Motor neuron (in vitro differentiated cells): ENCODE data around the gene SYT3. TPM values are rescaled to one million over a fixed set of nuclear protein-coding genes. Genes with fewer than 3 reads are reported as not detected.

Source experiments
- ATAC-seq, 8 experiments: fragments of 200-7000 bp; cut with Tn5 transposase; replicated peaks in 6 of 8; 2 replicates each; pipeline ENCODE4 v1.8.0; 2021; ENCODE audit warnings: mild to moderate bottlenecking in 8 of 8, moderate library complexity in 8 of 8
- H3K27ac ChIP-seq, 2 donors: fragments of 250-450 bp; sonication (Bioruptor Pico); 2 replicates each; pipeline ENCODE4 v1.9.0; 2021; ENCODE audit warnings: antibody characterized with exemption in 2 of 2, mild to moderate bottlenecking in 2 of 2, moderate library complexity in 1 of 2
- H3K4me1 ChIP-seq, 2 donors: fragments of 250-450 bp; sonication (Bioruptor Pico); replicated peaks in 1 of 2; 2 replicates each; pipeline ENCODE4 v1.6.1; 2021; ENCODE audit warnings: antibody characterized with exemption in 2 of 2, mild to moderate bottlenecking in 2 of 2, moderate library complexity in 1 of 2
- H3K4me3 ChIP-seq, 5 donors: fragments of 250-450 bp; sonication (Bioruptor Pico); 2 replicates each; pipeline ENCODE4 v1.9.0; 2021; ENCODE audit warnings: antibody characterized with exemption in 5 of 5, mild to moderate bottlenecking in 5 of 5, moderate library complexity in 4 of 5
- WGBS, 10 experiments: fragments of 450-650 bp; shearing (Covaris generic); methylation state at CpG; one replicate each; pipeline ENCODE4 v1.0.0; 2022; 5-methylcytosine and 5-hydroxymethylcytosine counted together
- in situ Hi-C, 9 experiments: fragments of 400-800 bp; cut with MboI; loops; one replicate each; pipeline ENCODE4 v1.15.0; 2021; ENCODE audit warnings: low sequenced_read_pairs in 9 of 9, low pct_unique_long_range_greater_than_20kb in 2 of 9; ENCODE audit not compliant: unreplicated experiment in 9 of 9
- total RNA-seq, 8 experiments: library from RNA; unstranded; fragments of 300-600 nt; gene quantifications; 2 replicates each; pipeline versions ENCODE4 v1.2.3 to v1.2.4, GENCODE V29; 2022

Gene SYT3
- total RNA-seq, 8 experiments from 2014 or later: 0.31 to 12.5 (median 3.4) TPM

DNA sequence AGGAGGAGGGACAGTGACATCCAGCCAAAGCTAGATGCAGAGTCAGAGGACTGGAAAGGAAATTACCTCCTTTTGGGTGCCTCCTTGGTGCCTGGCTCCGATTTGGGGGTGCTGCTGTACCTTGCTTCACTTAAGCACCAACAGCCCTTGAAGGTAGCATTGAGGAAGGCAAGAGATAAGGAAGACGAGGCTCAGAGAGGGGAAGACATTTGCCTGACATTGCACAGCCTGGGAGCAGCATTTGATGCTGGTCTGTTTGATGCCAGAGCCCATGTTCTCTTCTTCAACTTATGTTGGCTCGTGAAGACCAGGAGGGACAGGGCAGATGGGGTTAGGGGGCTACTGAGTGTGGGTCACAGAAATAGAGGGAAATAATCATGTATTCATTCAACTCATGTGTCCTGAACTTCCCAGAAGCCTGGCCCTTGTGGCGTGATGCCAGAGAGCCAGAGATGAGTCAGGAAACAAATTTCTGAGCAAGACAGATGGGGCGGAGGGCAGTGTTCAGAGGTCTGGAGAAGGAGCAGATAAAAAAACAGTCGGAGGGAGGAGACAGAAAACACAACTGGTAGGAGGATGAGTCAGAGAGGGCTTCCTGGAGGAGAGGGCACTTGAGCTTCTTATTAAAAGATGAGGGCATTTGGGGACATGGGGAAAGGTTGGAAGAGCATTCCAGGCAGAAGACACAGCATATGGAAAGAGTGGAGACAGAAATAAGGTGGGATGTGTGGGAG, 6.6 kb upstream of the SYT3 start:
- peak in 2 of 8 experiments; percentile 66 to 83 for ATAC-seq
- Histone ChIP-seq H3K4me1 (peaks cover 0 to 4% of the 10 kb centered on the region in 2 donors), H3K4me3 (no peak overlapping the region), H3K27ac (no peak overlapping the region)
- in situ Hi-C loops: no loop called here
- WGBS, 10 experiments: 7 to 60% (median 26%) methylated on average over 1 to 5 of the region's 6 CpGs

GRCh38 chr19:50645107-50645506, 5.4 kb upstream of the SYT3 start:
- no peak for ATAC-seq
- WGBS, 10 experiments: 0 to 100% (median 40%) methylated on average over 1 to 6 of the region's 6 CpGs
- Histone ChIP-seq H3K4me1 (peaks cover 0 to 4% of the 10 kb centered on the region in 2 donors), H3K4me3 (no peak overlapping the region), H3K27ac (no peak overlapping the region)
- in situ Hi-C loops: no loop called here

GRCh38 chr19:50644315-50644915, 4.7 kb upstream of the SYT3 start:
- WGBS, 10 experiments: 0 to 42% (median 5%) methylated on average over 1 of the region's 1 CpG; no CpG with 5 or more reads in 1 of the 10 experiments
- in situ Hi-C loops: no loop called here
- H3K27ac ChIP-seq: no peak overlapping the region
- H3K4me3 ChIP-seq: no peak overlapping the region
- H3K4me1 ChIP-seq: peaks cover 0 to under 1% of the 10 kb centered on the region in 2 donors
- ATAC-seq: no peak

DNA sequence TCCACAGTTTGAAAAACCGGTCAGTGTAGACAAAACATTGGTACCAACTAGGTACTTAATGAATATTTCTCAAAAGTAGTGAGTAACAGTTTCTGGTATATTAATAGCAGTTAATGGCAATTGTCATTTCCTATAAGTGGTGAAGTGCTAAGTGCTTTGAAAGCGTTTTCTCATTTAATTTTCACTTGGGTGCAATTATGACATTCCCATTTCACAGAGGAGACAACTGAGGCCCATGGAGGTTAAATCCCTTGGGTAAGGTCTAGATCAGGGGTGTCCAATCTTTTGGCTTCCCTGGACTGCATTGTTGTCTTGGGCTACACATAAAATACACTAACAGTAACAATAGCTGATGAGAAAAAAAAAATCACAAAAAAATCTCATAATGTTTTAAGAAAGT, 687 bp upstream of the SYT3 start:
- ATAC-seq: no peak
- in situ Hi-C loops: no loop called here
- Histone ChIP-seq H3K27ac (no peak overlapping the region), H3K4me1 (no peaks in the 10 kb centered on the region), H3K4me3 (no peak overlapping the region)
- WGBS, 10 experiments: 0 to 69% (median 45%) methylated on average over 1 to 2 of the region's 2 CpGs; no CpG with 5 or more reads in 4 of the 10 experiments

DNA sequence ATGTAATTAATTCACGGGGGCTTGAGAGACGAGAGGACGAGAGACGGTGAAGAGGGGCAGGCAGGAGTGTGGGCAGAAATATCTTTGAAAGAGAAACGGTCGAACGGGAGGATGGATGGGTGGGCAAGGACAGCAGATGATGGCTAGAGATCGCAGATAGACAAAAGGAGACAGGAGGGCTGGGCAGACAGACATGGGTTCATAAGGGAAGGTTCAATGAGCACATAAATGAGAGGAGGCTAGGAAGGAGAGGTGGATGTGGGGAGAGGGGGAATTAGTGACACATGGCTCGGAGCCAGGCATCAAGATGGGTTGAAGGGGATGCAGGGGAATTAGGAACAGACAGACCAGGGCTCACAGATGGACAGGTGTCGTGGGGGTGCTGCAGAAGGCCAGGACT, 1.1 kb downstream of the SYT3 start:
- ATAC-seq: no peak
- H3K4me3 ChIP-seq: peak overlapping the region; percentile 53 to 74 (median 64)

DNA sequence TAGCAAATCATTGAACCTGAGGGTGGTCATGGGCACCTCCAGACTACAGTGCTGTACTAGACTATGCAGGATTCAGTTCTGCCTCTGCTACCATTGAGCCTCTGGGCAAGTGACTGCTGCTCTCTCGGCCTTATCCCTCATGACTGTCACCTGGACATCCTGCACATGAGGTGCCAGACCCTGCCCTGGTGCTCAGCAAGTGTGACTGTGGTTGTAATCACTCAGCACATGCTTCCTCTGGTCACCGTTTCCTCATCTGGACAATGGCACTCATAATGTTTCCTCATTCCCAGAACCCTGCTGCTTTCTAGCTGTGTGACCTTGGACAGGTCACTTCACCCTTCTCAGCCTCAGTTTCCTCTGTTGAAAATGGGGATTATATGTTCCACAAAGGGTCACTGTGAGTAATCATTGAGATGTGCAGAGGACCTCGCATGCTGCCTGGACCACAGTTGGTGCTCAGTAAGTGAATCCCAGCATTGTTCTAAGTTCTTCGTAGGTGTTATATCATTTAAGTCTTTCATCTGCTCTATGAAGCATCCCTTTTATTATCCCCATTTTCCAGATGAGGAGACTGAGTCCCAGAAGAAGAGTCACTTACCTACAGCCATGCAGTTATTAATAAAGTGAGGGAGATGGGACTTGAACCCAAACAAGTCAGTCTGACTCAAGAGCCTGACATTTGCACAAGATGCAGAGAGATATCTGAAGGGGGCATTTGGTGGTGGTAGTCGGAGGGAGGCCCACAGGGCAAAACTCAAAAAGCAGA, 3.2 kb downstream of the SYT3 start:
- H3K27ac ChIP-seq: no peak overlapping the region
- H3K4me3 ChIP-seq: no peak overlapping the region
- H3K4me1 ChIP-seq: no peaks in the 10 kb centered on the region
- no peak for ATAC-seq
- in situ Hi-C loops: no loop called here
- WGBS, 10 experiments: 14 to 58% (median 39%) methylated on average over 1 to 5 of the region's 5 CpGs; no CpG with 5 or more reads in 3 of the 10 experiments

More for the DNA sequence above, 1.1 kb downstream of the SYT3 start:
- Histone ChIP-seq H3K27ac (no peak overlapping the region), H3K4me1 (no peaks in the 10 kb centered on the region)
- in situ Hi-C loops: no loop called here
- WGBS, 10 experiments: 6 to 66% (median 29%) methylated on average over 1 to 9 of the region's 10 CpGs

DNA sequence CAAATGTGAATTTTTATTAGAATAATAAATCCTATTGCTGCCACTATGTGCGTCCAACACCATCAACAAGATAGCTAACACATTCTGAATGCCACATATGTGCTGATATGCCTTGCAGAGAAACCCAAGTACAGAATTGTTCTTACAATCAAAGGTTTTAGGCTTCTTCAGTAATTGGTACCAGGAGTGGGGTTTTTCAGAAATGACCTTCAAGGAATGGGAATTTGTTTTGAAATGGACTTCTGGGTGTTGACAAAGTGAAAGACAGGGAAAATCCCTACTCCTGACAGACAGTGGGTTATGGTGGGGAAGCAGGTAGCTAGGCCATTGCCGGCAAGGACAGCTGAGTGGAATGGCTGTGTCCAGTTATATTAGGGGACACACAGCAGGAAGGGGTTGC, 5.7 kb downstream of the SYT3 start:
- 35 to 100% (median 76%) methylated on average over 1 to 2 of the region's 2 CpGs; no CpG with 5 or more reads in 4 of the 10 experiments for WGBS, 10 experiments
- Histone ChIP-seq H3K27ac (no peak overlapping the region), H3K4me3 (no peak overlapping the region), H3K4me1 (no peaks in the 10 kb centered on the region)
- ATAC-seq: no peak
- in situ Hi-C loops: no loop called here

DNA sequence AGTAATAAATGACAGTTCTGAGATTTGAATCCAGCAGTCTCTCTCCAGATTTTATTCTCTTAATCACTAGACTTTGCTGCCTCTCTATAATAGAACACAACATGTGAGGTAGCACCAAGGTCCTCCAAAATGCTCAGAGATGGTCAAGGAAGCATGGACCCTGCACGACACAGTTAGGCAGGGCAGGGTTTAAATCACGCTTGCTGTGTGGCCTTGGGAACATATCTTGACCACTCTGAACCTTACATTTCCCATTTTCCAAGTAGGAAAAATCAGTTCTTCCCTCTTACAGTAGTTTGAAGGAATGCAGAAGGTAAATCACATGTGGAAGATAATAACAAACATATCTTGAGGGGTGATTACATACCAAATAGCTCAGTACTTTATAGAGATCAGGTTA, 6.3 kb downstream of the SYT3 start:
- WGBS, 10 experiments: 0 to 33% (median 16%) methylated on average over 1 to 2 of the region's 2 CpGs; no CpG with 5 or more reads in 4 of the 10 experiments
- ATAC-seq: no peak
- in situ Hi-C loops: no loop called here
- Histone ChIP-seq H3K27ac (no peak overlapping the region), H3K4me1 (no peaks in the 10 kb centered on the region), H3K4me3 (no peak overlapping the region)

DNA sequence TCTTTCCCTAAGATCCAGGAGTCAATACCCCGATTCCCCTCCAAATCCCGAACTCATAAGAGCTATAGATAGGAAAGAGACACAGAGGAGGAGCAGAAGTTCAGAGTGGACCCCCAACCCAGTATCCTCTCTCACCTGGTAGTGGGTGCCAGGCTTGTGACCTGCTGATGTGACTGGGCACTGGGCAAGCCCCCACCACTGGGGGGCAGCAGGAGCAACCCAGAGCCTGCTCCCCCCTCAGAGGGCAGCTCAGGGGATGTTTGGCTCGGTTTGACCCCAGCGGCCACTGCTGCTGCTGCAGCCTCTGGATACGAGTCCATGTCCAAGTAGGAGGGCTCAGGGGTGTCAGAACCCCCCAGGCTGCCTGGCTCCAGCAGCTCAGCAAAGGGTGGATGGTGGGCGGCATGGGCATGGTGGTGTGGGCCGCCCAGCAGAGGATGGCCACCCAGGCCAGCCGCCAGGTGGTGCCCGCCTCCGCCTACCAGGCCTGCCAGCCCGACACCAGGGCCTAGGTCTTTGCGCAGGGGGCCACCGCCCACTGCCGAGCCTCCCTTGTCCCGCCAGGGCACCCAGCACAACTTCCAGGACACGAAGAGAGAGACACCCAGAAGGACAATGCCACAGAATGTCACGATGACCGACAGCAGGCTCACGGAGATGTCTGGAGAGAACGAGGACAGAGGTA, 7.4 kb downstream of the SYT3 start:
- ATAC-seq: no peak
- H3K27ac ChIP-seq: no peak overlapping the region
- no peaks in the 10 kb centered on the region for H3K4me1 ChIP-seq
- in situ Hi-C loops: no loop called here
- WGBS, 10 experiments: 10 to 65% (median 50%) methylated on average over 1 to 6 of the region's 20 CpGs; no CpG with 5 or more reads in 4 of the 10 experiments
- no peak overlapping the region for H3K4me3 ChIP-seq

GRCh38 chr19:50629801-50630200, 9.9 kb downstream of the SYT3 start:
- Histone ChIP-seq H3K4me1 (no peaks in the 10 kb centered on the region), H3K27ac (no peak overlapping the region), H3K4me3 (no peak overlapping the region)
- in situ Hi-C loops: no loop called here
- ATAC-seq: no peak
- WGBS, 10 experiments: 85% methylated on average over 4 of the region's 14 CpGs; no CpG with 5 or more reads in 9 of the 10 experiments

GRCh38 chr19:50629194-50629593, 10.5 kb downstream of the SYT3 start:
- Histone ChIP-seq H3K27ac (no peak overlapping the region), H3K4me3 (no peak overlapping the region), H3K4me1 (no peaks in the 10 kb centered on the region)
- 88% methylated on average over 9 of the region's 20 CpGs; no CpG with 5 or more reads in 9 of the 10 experiments for WGBS, 10 experiments
- in situ Hi-C loops: no loop called here
- ATAC-seq: no peak

- Histone ChIP-seq H3K4me3 (no peak overlapping the region), H3K4me1 (no peaks in the 10 kb centered on the region), H3K27ac (no peak overlapping the region)
- ATAC-seq: no peak
- WGBS, 10 experiments: 53 to 84% (median 60%) methylated on average over 1 to 7 of the region's 7 CpGs; no CpG with 5 or more reads in 1 of the 10 experiments
- in situ Hi-C loops: no loop called here
Observed at GRCh38 chr19:50628551-50628950, 11.1 kb downstream of the SYT3 start.

DNA sequence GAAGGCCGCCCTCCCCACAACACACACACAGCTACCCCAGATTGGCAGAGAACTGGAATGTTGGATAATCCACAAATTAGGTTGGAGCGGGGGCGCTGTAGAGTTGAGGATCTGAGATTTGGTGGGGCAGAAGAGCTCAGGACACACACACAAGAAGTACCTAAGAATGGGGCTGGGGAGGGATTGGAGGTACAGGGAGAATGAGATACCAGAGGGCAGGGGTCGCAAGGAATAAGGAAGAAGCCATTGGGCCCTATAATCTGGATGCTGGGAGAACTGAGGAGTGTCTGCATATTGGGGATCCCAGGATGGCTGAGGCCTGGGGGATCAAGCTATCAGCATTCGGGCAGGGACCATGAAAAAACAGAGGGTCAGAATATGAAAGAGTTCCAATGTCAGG, 11.5 kb downstream of the SYT3 start:
- no peaks in the 10 kb centered on the region for H3K4me1 ChIP-seq
- WGBS, 10 experiments: 0 to 50% (median 34%) methylated on average over 1 to 3 of the region's 5 CpGs; no CpG with 5 or more reads in 6 of the 10 experiments
- H3K4me3 ChIP-seq: no peak overlapping the region
- H3K27ac ChIP-seq: no peak overlapping the region
- ATAC-seq: no peak
- in situ Hi-C loops: no loop called here
